BE2C (cell line): ENCODE data around the gene CACNG7.
"Not testable (repeated sequence)": the region's sequence is repeated elsewhere in the genome, so short reads cannot be mapped to it uniquely, and the experiment has no call there.

Experiments
- DNase-seq: peaks from one replicate; pipeline ENCODE4 v3.0.0-alpha.2; 2020
- H3K27me3 ChIP-seq: fragments of 250-450 bp; sonication (Bioruptor Pico); 2 replicates; pipeline ENCODE4 v1.5.1; 2020; ENCODE audit warnings: mild to moderate bottlenecking
- H3K36me3 ChIP-seq: fragments of 250-450 bp; sonication (Bioruptor Pico); 2 replicates; pipeline ENCODE4 v1.5.1; 2020; ENCODE audit warnings: mild to moderate bottlenecking
- H3K4me1 ChIP-seq: fragments of 250-450 bp; sonication (Bioruptor Pico); 2 replicates; pipeline ENCODE4 v1.5.1; 2020
- H3K4me3 ChIP-seq: 2 replicates; pipeline ENCODE4 v1.5.1; 2011; ENCODE audit warnings: low read depth, low read length
- H3K9me3 ChIP-seq: fragments of 250-450 bp; sonication (Bioruptor Pico); 2 replicates; pipeline ENCODE4 v1.5.1; 2020
- TF ChIP-seq, protein P1 (sequence below): IDR thresholded peaks from 2 replicates; pipeline ENCODE4 v1.5.1; 2012; ENCODE audit warnings: mild to moderate bottlenecking, low read depth, low read length

CACNG7 gene

DNA sequence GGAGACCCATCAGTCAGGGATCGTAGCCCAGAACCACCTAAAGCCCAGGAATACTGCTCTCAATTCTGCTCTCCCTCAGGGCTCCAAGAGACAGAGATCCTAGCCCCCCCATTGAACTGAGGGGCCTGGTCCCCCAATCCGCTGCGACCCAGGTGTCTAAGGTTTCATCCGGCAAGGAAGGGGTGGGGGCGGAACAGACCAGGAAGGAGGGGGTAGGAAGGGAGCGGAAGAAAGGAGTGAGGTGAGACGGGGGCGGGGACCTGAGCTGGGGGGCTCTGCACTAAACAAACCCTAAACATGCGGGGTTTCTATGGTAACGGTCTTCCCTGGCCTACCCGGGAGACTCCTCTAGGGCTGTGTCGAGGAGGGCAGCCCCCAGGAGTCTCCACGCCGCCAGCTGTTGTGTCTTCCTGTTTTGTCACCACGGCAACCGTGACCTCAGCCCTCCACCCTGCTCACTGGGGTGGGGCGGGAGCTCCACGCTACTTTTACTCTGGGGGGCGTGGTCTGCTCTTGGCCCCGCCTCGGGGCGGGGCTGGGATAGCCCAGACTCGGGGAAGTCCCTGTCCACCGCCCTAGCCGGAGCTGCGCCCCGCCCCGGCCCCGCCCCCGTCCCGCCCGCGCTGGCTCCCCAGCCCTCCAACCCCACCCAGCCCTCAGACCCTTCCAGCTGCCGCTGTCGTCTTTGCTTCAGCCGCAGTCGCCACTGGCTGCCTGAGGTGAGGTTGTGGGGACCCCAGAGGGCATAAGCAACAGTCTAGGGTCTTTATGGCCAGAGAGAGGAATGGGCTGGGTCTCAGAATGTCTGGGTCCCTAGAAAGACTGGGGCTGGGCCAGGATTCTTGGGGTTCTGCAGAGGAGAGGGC is 41.6 kb upstream of the CACNG7 start, which contains the start of gene MYADM:
MYADM (plus strand) TSS at position 659 of the 866 bp plus-strand sequence. CDS start 5,647 bp downstream, outside the sequence.
- no peaks in the 10 kb centered on the region for H3K9me3 ChIP-seq
- no peaks in the 10 kb centered on the region for H3K27me3 ChIP-seq
- H3K4me3 ChIP-seq, result peak within 1 kb of the TSS; percentile 84
- H3K4me1 ChIP-seq, result peaks cover 6% of the 10 kb centered on the region
- H3K36me3 ChIP-seq, result no peaks in the 10 kb centered on the region
- peak; percentile 97 for DNase-seq
- TF ChIP-seq, protein P1, sequence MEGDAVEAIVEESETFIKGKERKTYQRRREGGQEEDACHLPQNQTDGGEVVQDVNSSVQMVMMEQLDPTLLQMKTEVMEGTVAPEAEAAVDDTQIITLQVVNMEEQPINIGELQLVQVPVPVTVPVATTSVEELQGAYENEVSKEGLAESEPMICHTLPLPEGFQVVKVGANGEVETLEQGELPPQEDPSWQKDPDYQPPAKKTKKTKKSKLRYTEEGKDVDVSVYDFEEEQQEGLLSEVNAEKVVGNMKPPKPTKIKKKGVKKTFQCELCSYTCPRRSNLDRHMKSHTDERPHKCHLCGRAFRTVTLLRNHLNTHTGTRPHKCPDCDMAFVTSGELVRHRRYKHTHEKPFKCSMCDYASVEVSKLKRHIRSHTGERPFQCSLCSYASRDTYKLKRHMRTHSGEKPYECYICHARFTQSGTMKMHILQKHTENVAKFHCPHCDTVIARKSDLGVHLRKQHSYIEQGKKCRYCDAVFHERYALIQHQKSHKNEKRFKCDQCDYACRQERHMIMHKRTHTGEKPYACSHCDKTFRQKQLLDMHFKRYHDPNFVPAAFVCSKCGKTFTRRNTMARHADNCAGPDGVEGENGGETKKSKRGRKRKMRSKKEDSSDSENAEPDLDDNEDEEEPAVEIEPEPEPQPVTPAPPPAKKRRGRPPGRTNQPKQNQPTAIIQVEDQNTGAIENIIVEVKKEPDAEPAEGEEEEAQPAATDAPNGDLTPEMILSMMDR, result no peak

DNA sequence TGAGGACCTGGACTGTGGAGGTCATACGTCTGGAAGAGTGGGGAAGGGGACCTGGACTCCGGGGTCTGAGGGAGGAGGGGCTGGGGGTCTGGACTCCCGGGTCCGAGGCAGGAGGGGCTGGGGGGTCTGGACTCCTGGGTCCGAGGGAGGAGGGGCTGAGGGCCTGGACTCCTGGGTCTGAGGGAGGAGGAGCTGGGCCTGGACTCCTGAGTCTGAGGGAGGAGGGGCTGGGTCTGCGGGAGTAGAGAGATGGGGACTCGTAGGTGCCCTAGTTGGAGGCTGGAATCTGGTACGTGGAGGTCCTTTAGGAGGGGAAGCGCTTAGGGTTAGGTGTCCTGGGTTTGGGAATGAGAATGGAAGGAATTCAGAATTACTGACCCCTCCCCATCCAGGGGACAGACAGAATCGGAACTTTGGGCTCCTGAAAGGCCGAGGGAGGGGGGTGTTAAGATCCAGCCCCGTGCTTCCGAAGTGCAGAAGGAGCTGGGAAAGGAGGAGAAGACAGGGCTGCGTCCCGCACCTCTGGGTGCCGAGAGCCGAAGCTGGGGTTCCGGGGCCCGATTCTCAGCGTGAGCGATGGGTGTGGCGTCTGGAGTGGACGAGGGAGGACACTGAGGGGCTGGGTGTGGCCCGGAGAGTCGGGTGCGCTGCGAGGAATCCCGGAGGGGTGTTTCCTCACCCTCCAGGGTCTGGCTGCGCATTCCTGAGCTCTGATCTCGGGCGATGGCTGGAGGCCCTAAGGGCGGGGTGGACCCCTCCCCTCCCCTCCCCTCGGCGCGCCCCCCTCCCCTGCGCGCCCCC is 40.8 kb upstream of the CACNG7 start:
- H3K36me3 ChIP-seq, result no peaks in the 10 kb centered on the region
- H3K27me3 ChIP-seq, result no peaks in the 10 kb centered on the region
- H3K9me3 ChIP-seq, result no peaks in the 10 kb centered on the region
- H3K4me3 ChIP-seq, result peak overlapping the region; percentile 84
- TF ChIP-seq, protein P1, result no peak
- peak; percentile 51 for DNase-seq
- peaks cover 6% of the 10 kb centered on the region for H3K4me1 ChIP-seq

DNA sequence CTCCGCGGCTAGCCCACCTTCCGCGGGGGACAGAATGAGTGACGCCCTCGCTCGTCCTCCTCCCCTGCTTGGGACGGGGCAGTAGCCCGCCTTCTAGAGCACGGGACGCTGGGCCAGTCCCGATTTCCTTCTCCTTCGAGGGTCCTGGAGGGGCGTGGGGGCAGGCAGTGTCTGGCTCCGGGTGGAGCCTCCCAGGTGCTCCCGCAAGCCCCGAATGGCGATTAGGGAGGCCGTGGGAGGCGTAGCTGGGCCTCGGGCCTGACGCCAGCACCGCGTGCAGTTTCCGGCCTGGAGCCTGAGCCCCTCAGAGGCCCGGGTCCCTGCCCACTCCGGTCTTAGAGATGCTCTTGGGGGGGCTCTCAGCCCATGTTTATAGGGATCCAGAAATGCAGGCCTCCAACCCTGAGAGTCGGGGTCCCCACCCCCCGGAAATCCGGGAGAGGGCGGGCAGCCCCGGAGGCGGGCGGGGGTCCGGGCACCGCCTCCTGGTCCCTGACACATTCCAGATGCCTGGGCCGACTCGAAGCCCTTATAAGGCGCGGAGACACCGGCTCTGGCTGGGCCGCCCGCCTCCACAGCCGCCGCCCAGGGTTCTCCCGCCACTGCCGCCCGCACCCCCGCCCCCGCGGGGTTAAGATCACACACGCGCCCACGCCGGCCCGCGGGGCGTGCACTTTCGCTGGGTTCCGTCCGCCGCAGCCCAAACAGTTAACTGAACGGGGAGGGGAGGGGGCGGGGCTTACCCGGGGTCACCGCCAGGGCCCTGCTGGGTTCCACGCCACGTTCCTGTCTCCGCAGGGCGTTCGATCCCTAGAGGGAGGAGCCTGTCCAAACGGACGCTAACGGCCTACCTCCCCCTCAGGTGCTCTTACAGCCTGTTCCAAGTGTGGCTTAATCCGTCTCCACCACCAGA is 39.9 kb upstream of the CACNG7 start:
- DNase-seq, result peak; percentile 92
- H3K36me3 ChIP-seq, result peaks cover 8% of the 10 kb centered on the region; the same call in 1 of the 2 replicates
- TF ChIP-seq, protein P1, result 0 out of 2 replicates have a peak, but pooled peaks have one; percentile 13
- no peaks in the 10 kb centered on the region for H3K27me3 ChIP-seq
- H3K9me3 ChIP-seq, result no peaks in the 10 kb centered on the region
- H3K4me1 ChIP-seq, result peaks cover 6% of the 10 kb centered on the region
- H3K4me3 ChIP-seq, result peak overlapping the region; percentile 84

DNA sequence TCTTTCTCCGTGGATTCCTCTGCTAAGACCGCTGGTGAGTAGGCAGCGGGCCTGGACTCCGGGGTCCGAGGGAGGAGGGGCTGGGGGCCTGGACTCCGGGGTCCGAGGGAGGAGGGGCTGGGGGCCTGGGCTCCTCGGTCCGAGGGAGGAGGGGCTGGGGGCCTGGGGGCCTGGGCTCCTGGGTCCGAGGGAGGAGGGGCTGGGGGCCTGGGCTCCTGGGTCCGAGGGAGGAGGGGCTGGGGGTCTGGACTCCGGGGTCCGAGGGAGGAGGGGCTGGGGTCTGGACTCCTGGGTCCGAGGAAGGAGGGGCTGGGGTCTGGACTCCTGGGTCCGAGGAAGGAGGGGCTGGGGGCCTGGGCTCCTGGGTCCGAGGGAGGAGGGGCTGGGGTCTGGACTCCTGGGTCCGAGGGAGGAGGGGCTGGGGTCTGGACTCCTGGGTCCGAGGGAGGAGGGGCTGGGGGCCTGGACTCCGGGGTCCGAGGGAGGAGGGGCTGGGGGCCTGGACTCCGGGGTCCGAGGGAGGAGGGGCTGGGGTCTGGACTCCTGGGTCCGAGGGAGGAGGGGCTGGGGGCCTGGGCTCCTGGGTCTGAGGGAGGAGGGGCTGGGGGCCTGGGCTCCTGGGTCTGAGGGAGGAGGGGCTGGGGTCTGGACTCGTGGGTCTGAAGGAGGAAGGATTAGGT is 39.1 kb upstream of the CACNG7 start:
- Histone ChIP-seq H3K4me3 (peak overlapping the region; percentile 84), H3K36me3 (peaks cover 11% of the 10 kb centered on the region; the same call in 1 of the 2 replicates)
- H3K4me1 ChIP-seq, H3K27me3 ChIP-seq, H3K9me3 ChIP-seq, DNase-seq: not testable (repeated sequence)

DNA sequence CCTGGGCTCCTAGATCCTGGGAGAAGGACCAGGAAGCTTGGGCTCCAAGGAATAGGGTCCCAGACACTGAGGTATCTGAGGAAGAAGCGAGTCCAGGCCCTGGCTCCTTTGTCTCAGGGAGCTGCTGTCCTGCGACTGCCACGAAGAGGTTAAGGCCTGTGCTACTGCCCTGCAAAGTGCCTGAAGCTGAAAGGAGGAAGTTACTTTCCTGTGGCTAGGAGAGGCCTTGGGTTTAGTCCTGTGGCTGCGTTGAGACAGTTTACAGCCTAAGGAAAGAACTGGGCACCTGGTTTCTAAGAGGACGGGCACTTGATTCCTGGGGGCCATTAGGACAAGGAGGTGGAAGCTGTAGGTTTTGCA is 38.6 kb upstream of the CACNG7 start:
- H3K27me3 ChIP-seq, result no peaks in the 10 kb centered on the region
- no peak overlapping the region for H3K4me3 ChIP-seq
- H3K9me3 ChIP-seq, result no peaks in the 10 kb centered on the region
- H3K4me1 ChIP-seq, result peaks cover 6% of the 10 kb centered on the region
- H3K36me3 ChIP-seq, result peaks cover 11% of the 10 kb centered on the region; the same call in 1 of the 2 replicates
- TF ChIP-seq, protein P1, result no peak
- DNase-seq, result no peak
